ENCODE data around the gene MAPT. TPM values are rescaled to one million over a fixed set of nuclear protein-coding genes. Genes with fewer than 3 reads are reported as not detected.

The MAPT gene
- total RNA-seq, 1 donor from 2014 or later = 3.5 TPM

GRCh38 chr17:45850011-45850410 lies 44.3 kb upstream of the MAPT start:
- H3K4me3 Mint-ChIP-seq = no peak overlapping the region
- no peaks in the 10 kb centered on the region for H3K9me3 Mint-ChIP-seq
- no peak for DNase-seq (ENCODE audit: extremely low spot score, unreplicated experiment)
- H3K4me1 Mint-ChIP-seq (ENCODE audit: unreplicated experiment) = no peaks in the 10 kb centered on the region
- peaks cover 38% of the 10 kb centered on the region for H3K27me3 Mint-ChIP-seq
- no peak for TF ChIP-seq CTCF (conservative IDR thresholded peaks at IDR 0.05)
- no peaks in the 10 kb centered on the region for H3K36me3 Mint-ChIP-seq
- H3K27ac Mint-ChIP-seq = no peak overlapping the region

- no peak for DNase-seq (ENCODE audit: extremely low spot score, unreplicated experiment)
- no peak for TF ChIP-seq CTCF (conservative IDR thresholded peaks at IDR 0.05)
- Mint-ChIP-seq H3K4me3 (no peak overlapping the region), H3K27me3 (peaks cover 38% of the 10 kb centered on the region), H3K36me3 (no peaks in the 10 kb centered on the region), H3K4me1 (ENCODE audit: unreplicated experiment) (no peaks in the 10 kb centered on the region), H3K9me3 (no peaks in the 10 kb centered on the region), H3K27ac (no peak overlapping the region)
These were observed 43.9 kb upstream of the MAPT start for GRCh38 chr17:45850468-45850867.

GRCh38 chr17:45851022-45851421 lies 43.3 kb upstream of the MAPT start:
- no peaks in the 10 kb centered on the region for H3K36me3 Mint-ChIP-seq
- H3K27ac Mint-ChIP-seq = no peak overlapping the region
- H3K4me1 Mint-ChIP-seq (ENCODE audit: unreplicated experiment) = no peaks in the 10 kb centered on the region
- H3K4me3 Mint-ChIP-seq = no peak overlapping the region
- H3K27me3 Mint-ChIP-seq = peaks cover 39% of the 10 kb centered on the region
- no peaks in the 10 kb centered on the region for H3K9me3 Mint-ChIP-seq
- DNase-seq (ENCODE audit: extremely low spot score, unreplicated experiment) = no peak
- no peak for TF ChIP-seq CTCF (conservative IDR thresholded peaks at IDR 0.05)

GRCh38 chr17:45851464-45851863 lies 42.9 kb upstream of the MAPT start:
- no peaks in the 10 kb centered on the region for H3K36me3 Mint-ChIP-seq

GRCh38 chr17:45851873-45852272 lies 42.5 kb upstream of the MAPT start:
- Mint-ChIP-seq H3K27ac (no peak overlapping the region), H3K4me3 (no peak overlapping the region), H3K27me3 (peaks cover 37% of the 10 kb centered on the region), H3K4me1 (ENCODE audit: unreplicated experiment) (no peaks in the 10 kb centered on the region), H3K36me3 (no peaks in the 10 kb centered on the region), H3K9me3 (no peaks in the 10 kb centered on the region)
- TF ChIP-seq CTCF (conservative IDR thresholded peaks at IDR 0.05) = no peak
- DNase-seq (ENCODE audit: extremely low spot score, unreplicated experiment) = no peak

More at GRCh38 chr17:45851464-45851863, 42.9 kb upstream of the MAPT start:
- DNase-seq (ENCODE audit: extremely low spot score, unreplicated experiment) = no peak
- peaks cover 37% of the 10 kb centered on the region for H3K27me3 Mint-ChIP-seq
- TF ChIP-seq CTCF (conservative IDR thresholded peaks at IDR 0.05) = no peak
- H3K4me1 Mint-ChIP-seq (ENCODE audit: unreplicated experiment) = no peaks in the 10 kb centered on the region
- H3K4me3 Mint-ChIP-seq = no peak overlapping the region
- H3K27ac Mint-ChIP-seq = no peak overlapping the region
- no peaks in the 10 kb centered on the region for H3K9me3 Mint-ChIP-seq
